ENCODE results near the gene CHRNB1.

Gene CHRNB1

GRCh38 chr17:7479213-7480088 is 34.6 kb downstream of the CHRNB1 start, which contains the start of gene ZBTB4 (continued):
- TF ChIP-seq ZNF560 (tag by site-specific recombination; IDR thresholded peaks at IDR 0.05; ENCODE audit: borderline replicate concordance) (no peak), ZNF174 (tag by site-specific recombination; IDR thresholded peaks at IDR 0.05) (no peak), ZNF791 (tag by site-specific recombination; IDR thresholded peaks at IDR 0.05) (no peak), ZNF404 (tag by site-specific recombination; IDR thresholded peaks at IDR 0.05) (no peak), ZNF140 (tag by site-specific recombination; IDR thresholded peaks at IDR 0.05) (no peak), ZNF248 (tag by site-specific recombination; IDR thresholded peaks at IDR 0.05) (no peak), ZSCAN23 (tag by site-specific recombination; IDR thresholded peaks at IDR 0.05) (no peak), ZNF394 (tag by site-specific recombination; IDR thresholded peaks at IDR 0.05; ENCODE audit: borderline replicate concordance) (no peak), ZNF146 (tag by site-specific recombination; IDR thresholded peaks at IDR 0.05) (no peak), ZNF843 (tag by site-specific recombination; IDR thresholded peaks at IDR 0.05) (no peak), ZBTB8A (tag by site-specific recombination; IDR thresholded peaks at IDR 0.05) (peak; percentile 90), ZNF785 (tag by site-specific recombination; IDR thresholded peaks at IDR 0.05) (no peak), ZNF626 (tag by site-specific recombination; IDR thresholded peaks at IDR 0.05) (no peak), ZNF610 (tag by site-specific recombination; IDR thresholded peaks at IDR 0.05; ENCODE audit: borderline replicate concordance) (no peak), TCF7L2 (IDR thresholded peaks at IDR 0.05; ENCODE audit: borderline replicate concordance, low read depth, low read length) (no peak), ZBTB1 (tag by site-specific recombination; IDR thresholded peaks at IDR 0.05) (no peak), ZFHX2 (tag by site-specific recombination; conservative IDR thresholded peaks at IDR 0.05) (no peak), SP3 (tag by site-specific recombination; IDR thresholded peaks at IDR 0.05) (0 out of 2 replicates have a peak, but pooled peaks have one; percentile 14), ZNF521 (tag by site-specific recombination; IDR thresholded peaks at IDR 0.05) (no peak), YY1 (tag by site-specific recombination; IDR thresholded peaks at IDR 0.05) (peak; percentile 52; the same call in 1 of the 2 replicates), KLF9 (tag by site-specific recombination; IDR thresholded peaks at IDR 0.05; ENCODE audit: low read depth) (no peak), ZBTB26 (tag by site-specific recombination; optimal IDR thresholded peaks at IDR 0.05) (peak; percentile 40), SP2 (tag by site-specific recombination; IDR thresholded peaks at IDR 0.05) (no peak), ZBTB20 (tag by site-specific recombination; IDR thresholded peaks at IDR 0.05) (no peak; the same call in 1 of the 2 replicates), ZNF623 (tag by site-specific recombination; IDR thresholded peaks at IDR 0.05) (no peak), ZNF768 (tag by site-specific recombination; IDR thresholded peaks at IDR 0.05) (no peak)
- TF ChIP-seq, protein P1, sequence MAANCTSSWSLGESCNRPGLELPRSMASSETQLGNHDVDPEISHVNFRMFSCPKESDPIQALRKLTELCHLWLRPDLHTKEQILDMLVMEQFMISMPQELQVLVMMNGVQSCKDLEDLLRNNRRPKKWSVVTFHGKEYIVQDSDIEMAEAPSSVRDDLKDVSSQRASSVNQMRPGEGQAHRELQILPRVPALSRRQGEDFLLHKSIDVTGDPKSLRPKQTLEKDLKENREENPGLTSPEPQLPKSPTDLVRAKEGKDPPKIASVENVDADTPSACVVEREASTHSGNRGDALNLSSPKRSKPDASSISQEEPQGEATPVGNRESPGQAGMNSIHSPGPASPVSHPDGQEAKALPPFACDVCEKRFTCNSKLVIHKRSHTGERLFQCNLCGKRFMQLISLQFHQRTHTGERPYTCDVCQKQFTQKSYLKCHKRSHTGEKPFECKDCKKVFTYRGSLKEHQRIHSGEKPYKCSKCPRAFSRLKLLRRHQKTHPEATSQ (tag by site-specific recombination; IDR thresholded peaks at IDR 0.05), result no peak
- TF ChIP-seq, protein P2, sequence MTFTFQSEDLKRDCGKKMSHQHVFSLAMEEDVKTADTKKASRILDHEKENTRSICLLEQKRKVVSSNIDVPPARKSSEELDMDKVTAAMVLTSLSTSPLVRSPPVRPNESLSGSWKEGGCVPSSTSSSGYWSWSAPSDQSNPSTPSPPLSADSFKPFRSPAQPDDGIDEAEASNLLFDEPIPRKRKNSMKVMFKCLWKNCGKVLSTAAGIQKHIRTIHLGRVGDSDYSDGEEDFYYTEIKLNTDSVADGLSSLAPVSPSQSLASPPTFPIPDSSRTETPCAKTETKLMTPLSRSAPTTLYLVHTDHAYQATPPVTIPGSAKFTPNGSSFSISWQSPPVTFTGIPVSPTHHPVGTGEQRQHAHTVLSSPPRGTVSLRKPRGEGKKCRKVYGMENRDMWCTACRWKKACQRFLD (tag by site-specific recombination; IDR thresholded peaks at IDR 0.05), result no peak
- TF ChIP-seq, protein P3, sequence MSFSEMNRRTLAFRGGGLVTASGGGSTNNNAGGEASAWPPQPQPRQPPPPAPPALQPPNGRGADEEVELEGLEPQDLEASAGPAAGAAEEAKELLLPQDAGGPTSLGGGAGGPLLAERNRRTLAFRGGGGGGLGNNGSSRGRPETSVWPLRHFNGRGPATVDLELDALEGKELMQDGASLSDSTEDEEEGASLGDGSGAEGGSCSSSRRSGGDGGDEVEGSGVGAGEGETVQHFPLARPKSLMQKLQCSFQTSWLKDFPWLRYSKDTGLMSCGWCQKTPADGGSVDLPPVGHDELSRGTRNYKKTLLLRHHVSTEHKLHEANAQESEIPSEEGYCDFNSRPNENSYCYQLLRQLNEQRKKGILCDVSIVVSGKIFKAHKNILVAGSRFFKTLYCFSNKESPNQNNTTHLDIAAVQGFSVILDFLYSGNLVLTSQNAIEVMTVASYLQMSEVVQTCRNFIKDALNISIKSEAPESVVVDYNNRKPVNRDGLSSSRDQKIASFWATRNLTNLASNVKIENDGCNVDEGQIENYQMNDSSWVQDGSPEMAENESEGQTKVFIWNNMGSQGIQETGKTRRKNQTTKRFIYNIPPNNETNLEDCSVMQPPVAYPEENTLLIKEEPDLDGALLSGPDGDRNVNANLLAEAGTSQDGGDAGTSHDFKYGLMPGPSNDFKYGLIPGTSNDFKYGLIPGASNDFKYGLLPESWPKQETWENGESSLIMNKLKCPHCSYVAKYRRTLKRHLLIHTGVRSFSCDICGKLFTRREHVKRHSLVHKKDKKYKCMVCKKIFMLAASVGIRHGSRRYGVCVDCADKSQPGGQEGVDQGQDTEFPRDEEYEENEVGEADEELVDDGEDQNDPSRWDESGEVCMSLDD (tag by site-specific recombination; IDR thresholded peaks at IDR 0.05), result 0 out of 2 replicates have a peak, but pooled peaks have one; percentile 50
- TF ChIP-seq, protein P4, sequence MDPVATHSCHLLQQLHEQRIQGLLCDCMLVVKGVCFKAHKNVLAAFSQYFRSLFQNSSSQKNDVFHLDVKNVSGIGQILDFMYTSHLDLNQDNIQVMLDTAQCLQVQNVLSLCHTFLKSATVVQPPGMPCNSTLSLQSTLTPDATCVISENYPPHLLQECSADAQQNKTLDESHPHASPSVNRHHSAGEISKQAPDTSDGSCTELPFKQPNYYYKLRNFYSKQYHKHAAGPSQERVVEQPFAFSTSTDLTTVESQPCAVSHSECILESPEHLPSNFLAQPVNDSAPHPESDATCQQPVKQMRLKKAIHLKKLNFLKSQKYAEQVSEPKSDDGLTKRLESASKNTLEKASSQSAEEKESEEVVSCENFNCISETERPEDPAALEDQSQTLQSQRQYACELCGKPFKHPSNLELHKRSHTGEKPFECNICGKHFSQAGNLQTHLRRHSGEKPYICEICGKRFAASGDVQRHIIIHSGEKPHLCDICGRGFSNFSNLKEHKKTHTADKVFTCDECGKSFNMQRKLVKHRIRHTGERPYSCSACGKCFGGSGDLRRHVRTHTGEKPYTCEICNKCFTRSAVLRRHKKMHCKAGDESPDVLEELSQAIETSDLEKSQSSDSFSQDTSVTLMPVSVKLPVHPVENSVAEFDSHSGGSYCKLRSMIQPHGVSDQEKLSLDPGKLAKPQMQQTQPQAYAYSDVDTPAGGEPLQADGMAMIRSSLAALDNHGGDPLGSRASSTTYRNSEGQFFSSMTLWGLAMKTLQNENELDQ (tag by site-specific recombination; IDR thresholded peaks at IDR 0.05; ENCODE audit: low read depth), result no peak
